Esophagus muscularis mucosa (tissue), 3 donors: ENCODE data around the gene MRPL33.

ENCODE experiments used
- CTCF ChIP-seq, 3 experiments: fragments of 200-600 bp in 2 of 3; fragments of 450-650 bp in 1 of 3; sonication (generic) in 2 of 3; IDR thresholded peaks; one replicate each; pipeline ENCODE4 v1.5.1; 2017 to 2019; ENCODE audit warnings: antibody characterized with exemption in 3 of 3, mild to moderate bottlenecking in 2 of 3, moderate library complexity in 1 of 3
- POLR2A ChIP-seq: fragments of 450-650 bp; IDR thresholded peaks from one replicate; pipeline ENCODE4 v1.6.1; 2017; ENCODE audit warnings: antibody characterized with exemption, moderate library complexity, mild to moderate bottlenecking, low read depth

GRCh38 chr2:27724191-27724590 lies 47.3 kb upstream of the MRPL33 start:
- TF ChIP-seq POLR2A, result no peak
- TF ChIP-seq CTCF (IDR thresholded peaks at IDR 0.05), result no peak
